Liver (tissue), 9 donors: ENCODE data around the gene CPT1A. TPM values are rescaled to one million over a fixed set of nuclear protein-coding genes. Genes with fewer than 3 reads are reported as not detected.

Source experiments
- DNase-seq: peaks from one replicate; pipeline ENCODE4 v3.0.0-alpha.2; 2017; ENCODE audit warnings: low spot score
- H3K27ac ChIP-seq, 2 donors: one replicate each; pipeline ENCODE4 v1.7.0; 2013; ENCODE audit warnings: inconsistent platforms in 2 of 2, low read length in 2 of 2, control low read depth in 1 of 2, low read depth in 1 of 2, mild to moderate bottlenecking in 1 of 2
- H3K27me3 ChIP-seq, 4 donors: one replicate each; pipeline versions ENCODE4 v1.6.1 to v1.7.0; 2013; ENCODE audit warnings: low read length in 3 of 4, inconsistent platforms in 1 of 4, mild to moderate bottlenecking in 1 of 4, moderate library complexity in 1 of 4; ENCODE audit not compliant: control insufficient read depth in 4 of 4, insufficient read depth in 4 of 4
- H3K36me3 ChIP-seq, 4 donors: one replicate each; pipeline versions ENCODE4 v1.6.1 to v1.7.0; 2013; ENCODE audit warnings: low read length in 3 of 4, mild to moderate bottlenecking in 3 of 4, low read depth in 1 of 4, moderate library complexity in 1 of 4; ENCODE audit not compliant: control insufficient read depth in 4 of 4, insufficient read depth in 3 of 4
- H3K4me1 ChIP-seq, 4 donors: one replicate each; pipeline versions ENCODE4 v1.6.1 to v1.7.0; 2013; ENCODE audit warnings: low read length in 3 of 4, mild to moderate bottlenecking in 3 of 4, moderate library complexity in 1 of 4; ENCODE audit not compliant: control insufficient read depth in 4 of 4, insufficient read depth in 4 of 4
- H3K4me3 ChIP-seq, 3 donors: one replicate each; pipeline versions ENCODE4 v1.6.1 to v1.7.0; 2013; ENCODE audit warnings: low read length in 3 of 3, control low read depth in 1 of 3, low read depth in 1 of 3, mild to moderate bottlenecking in 1 of 3
- H3K9ac ChIP-seq, 2 donors: one replicate each; pipeline ENCODE4 v1.7.0; 2013; ENCODE audit warnings: low read length in 2 of 2, mild to moderate bottlenecking in 2 of 2, moderate library complexity in 2 of 2, control low read depth in 1 of 2, low read depth in 1 of 2
- H3K9me3 ChIP-seq, 4 donors: one replicate each; pipeline versions ENCODE4 v1.6.1 to v1.7.0; 2013; ENCODE audit warnings: low read length in 3 of 4; ENCODE audit not compliant: control insufficient read depth in 4 of 4
- ATF3 ChIP-seq: IDR thresholded peaks from 2 replicates; pipeline ENCODE4 v1.6.1; 2016; ENCODE audit warnings: antibody characterized with exemption
- CTCF ChIP-seq: fragments of 150-350 bp; IDR thresholded peaks from 2 replicates; pipeline ENCODE4 v1.5.1; 2017; ENCODE audit warnings: improper control_type of control experiment, low read depth, low read length; ENCODE audit not compliant: missing input control
- EGR1 ChIP-seq, 2 donors: IDR thresholded peaks; 2 replicates each; pipeline ENCODE4 v1.6.1; 2016 to 2018; ENCODE audit warnings: antibody characterized with exemption in 2 of 2, low read depth in 2 of 2
- FOXA1 ChIP-seq: IDR thresholded peaks from 2 replicates; pipeline ENCODE4 v1.6.1; 2016; ENCODE audit warnings: antibody characterized with exemption
- GABPA ChIP-seq, 2 donors: IDR thresholded peaks in 1 of 2; conservative IDR thresholded peaks in 1 of 2; 2 replicates each; pipeline ENCODE4 v1.6.1; 2016; ENCODE audit warnings: antibody characterized with exemption in 2 of 2, mild to moderate bottlenecking in 1 of 2, moderate library complexity in 1 of 2
- JUND ChIP-seq, 2 donors: IDR thresholded peaks; 2 replicates each; pipeline ENCODE4 v1.6.1; 2016; ENCODE audit warnings: antibody characterized with exemption in 2 of 2
- MAX ChIP-seq: IDR thresholded peaks from 2 replicates; pipeline ENCODE4 v1.6.1; 2016; ENCODE audit warnings: antibody characterized with exemption
- RAD21 ChIP-seq, 2 donors: IDR thresholded peaks; 2 replicates each; pipeline ENCODE4 v1.6.1; 2016; ENCODE audit warnings: antibody characterized with exemption in 2 of 2, mild to moderate bottlenecking in 2 of 2
- REST ChIP-seq: IDR thresholded peaks from 2 replicates; pipeline ENCODE4 v1.6.1; 2016; ENCODE audit warnings: antibody characterized with exemption, mild to moderate bottlenecking
- RXRA ChIP-seq, 2 donors: IDR thresholded peaks; 2 replicates each; pipeline ENCODE4 v1.6.1; 2017 to 2018; ENCODE audit warnings: antibody characterized with exemption in 2 of 2, mild to moderate bottlenecking in 1 of 2
- SP1 ChIP-seq: IDR thresholded peaks from 2 replicates; pipeline ENCODE4 v1.6.1; 2018; ENCODE audit warnings: antibody characterized with exemption, mild to moderate bottlenecking
- YY1 ChIP-seq: IDR thresholded peaks from 2 replicates; pipeline ENCODE4 v1.6.1; 2016; ENCODE audit warnings: antibody characterized with exemption, mild to moderate bottlenecking
- ZBTB33 ChIP-seq: IDR thresholded peaks from 2 replicates; pipeline ENCODE4 v1.6.1; 2016; ENCODE audit warnings: antibody characterized with exemption
- WGBS: extraction: QIAGEN DNeasy Blood & Tissue Kit; methylation state at CpG from one replicate; pipeline ENCODE4 v1.1.7; 2013; 5-methylcytosine and 5-hydroxymethylcytosine counted together
- polyA plus RNA-seq, 2 donors: library from polyadenylated mRNA; stranded (reverse) in 1 of 2; unstranded in 1 of 2; fragments of 200-250 nt in 1 of 2; fragments of >200 nt in 1 of 2; fragmentation: Nextera tagmentation in 1 of 2; extraction: Ambion mirVana in 1 of 2; gene quantifications; one replicate each; pipeline versions ENCODE4 v1.2.1 to v1.2.3, GENCODE V29; 2013 to 2015
- total RNA-seq, 2 donors: library from RNA; depleted of rRNA; stranded (reverse); fragments of >200 nt; gene quantifications; one replicate each; pipeline ENCODE4 v1.2.3, GENCODE V29; 2014
- donor health status: healthy.
- donor health status: healthy.
- donor health status: healthy.
- donor health status: healthy.
- donor health status: healthy.

The CPT1A gene
- total and polyA plus RNA-seq, 4 donors = 17.2 to 232 (median 61.0) TPM

GRCh38 chr11:68872216-68873003 lies 30.7 kb upstream of the CPT1A start:
- Histone ChIP-seq H3K4me1 (peaks cover 0 to 5% (median 2%) of the 10 kb centered on the region in 4 donors), H3K36me3 (no peaks in the 10 kb centered on the region), H3K4me3 (no peak overlapping the region), H3K27me3 (no peaks in the 10 kb centered on the region), H3K27ac (no peak overlapping the region), H3K9ac (no peak overlapping the region), H3K9me3 (no peaks in the 10 kb centered on the region)
- no peak for TF ChIP-seq SP1
- no peak for TF ChIP-seq FOXA1
- TF ChIP-seq JUND (IDR thresholded peaks at IDR 0.05) = no peak
- peak in 1 of 2 donors; percentile 18 for TF ChIP-seq RAD21 (IDR thresholded peaks at IDR 0.05)
- no peak for TF ChIP-seq YY1
- no peak for TF ChIP-seq CTCF
- TF ChIP-seq MAX = no peak
- TF ChIP-seq GABPA (IDR thresholded peaks at IDR 0.05 in 1 of 2, conservative IDR thresholded peaks at IDR 0.05 in 1 of 2) = no peak
- 66% methylated on average over 12 of the region's 12 CpGs for WGBS
- no peak for DNase-seq

GRCh38 chr11:68870470-68870869 lies 28.8 kb upstream of the CPT1A start:
- Histone ChIP-seq H3K36me3 (no peaks in the 10 kb centered on the region), H3K9ac (no peak overlapping the region), H3K27me3 (no peaks in the 10 kb centered on the region), H3K4me3 (peak overlapping the region in 2 of 3 donors; percentile 36 to 38), H3K4me1 (peaks cover 0 to 5% (median 2%) of the 10 kb centered on the region in 4 donors), H3K27ac (no peak overlapping the region), H3K9me3 (no peaks in the 10 kb centered on the region)
- TF ChIP-seq EGR1 (IDR thresholded peaks at IDR 0.05; ENCODE audit: low read depth in 2 of 2) = no peak
- TF ChIP-seq ATF3 = no peak
- no peak for TF ChIP-seq ZBTB33
- TF ChIP-seq RXRA (IDR thresholded peaks at IDR 0.05) = no peak
- no peak for TF ChIP-seq FOXA1
- TF ChIP-seq REST = no peak
- no peak for TF ChIP-seq JUND (IDR thresholded peaks at IDR 0.05)
- peak in 1 of 2 donors; percentile 33 for TF ChIP-seq RAD21 (IDR thresholded peaks at IDR 0.05)
- TF ChIP-seq YY1 = no peak
- DNase-seq = no peak
- WGBS = 50% methylated on average over 9 of the region's 9 CpGs
